Stomach (tissue), 4 donors: ENCODE measurements around the gene KLHDC2.
"Not testable (repeated sequence)": the region's sequence is repeated elsewhere in the genome, so short reads cannot be mapped to it uniquely, and the experiment has no call there.

ENCODE experiments used
- POLR2A ChIP-seq, 4 donors: fragments of 450-650 bp; IDR thresholded peaks; one replicate each; pipeline ENCODE4 v1.6.1; 2016; ENCODE audit warnings: antibody characterized with exemption in 4 of 4, control low read depth in 2 of 4, mild to moderate bottlenecking in 1 of 4, moderate library complexity in 1 of 4
- POLR2AphosphoS5 ChIP-seq, 3 donors: sonication (generic); formaldehyde crosslinking; IDR thresholded peaks; one replicate each; pipeline ENCODE4 v1.6.1; 2016; ENCODE audit warnings: antibody characterized with exemption in 3 of 3
- TF ChIP-seq, protein P1 (sequence below), 7 experiments: fragments of 450-650 bp in 4 of 7; fragments of 200-600 bp in 3 of 7; sonication (generic) in 3 of 7; IDR thresholded peaks; one replicate each; pipeline ENCODE4 v1.5.1; 2016 to 2019; ENCODE audit warnings: antibody characterized with exemption in 7 of 7, control low read depth in 2 of 7, mild to moderate bottlenecking in 1 of 7

GRCh38 chr14:49771691-49772090 lies 3.7 kb downstream of the KLHDC2 start:
- TF ChIP-seq, protein P1, sequence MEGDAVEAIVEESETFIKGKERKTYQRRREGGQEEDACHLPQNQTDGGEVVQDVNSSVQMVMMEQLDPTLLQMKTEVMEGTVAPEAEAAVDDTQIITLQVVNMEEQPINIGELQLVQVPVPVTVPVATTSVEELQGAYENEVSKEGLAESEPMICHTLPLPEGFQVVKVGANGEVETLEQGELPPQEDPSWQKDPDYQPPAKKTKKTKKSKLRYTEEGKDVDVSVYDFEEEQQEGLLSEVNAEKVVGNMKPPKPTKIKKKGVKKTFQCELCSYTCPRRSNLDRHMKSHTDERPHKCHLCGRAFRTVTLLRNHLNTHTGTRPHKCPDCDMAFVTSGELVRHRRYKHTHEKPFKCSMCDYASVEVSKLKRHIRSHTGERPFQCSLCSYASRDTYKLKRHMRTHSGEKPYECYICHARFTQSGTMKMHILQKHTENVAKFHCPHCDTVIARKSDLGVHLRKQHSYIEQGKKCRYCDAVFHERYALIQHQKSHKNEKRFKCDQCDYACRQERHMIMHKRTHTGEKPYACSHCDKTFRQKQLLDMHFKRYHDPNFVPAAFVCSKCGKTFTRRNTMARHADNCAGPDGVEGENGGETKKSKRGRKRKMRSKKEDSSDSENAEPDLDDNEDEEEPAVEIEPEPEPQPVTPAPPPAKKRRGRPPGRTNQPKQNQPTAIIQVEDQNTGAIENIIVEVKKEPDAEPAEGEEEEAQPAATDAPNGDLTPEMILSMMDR (IDR thresholded peaks at IDR 0.05) = not testable (repeated sequence)
- TF ChIP-seq POLR2AphosphoS5, POLR2A (IDR thresholded peaks at IDR 0.05): not testable (repeated sequence)
